ENCODE results near the gene IRS1. TPM values are rescaled to one million over a fixed set of nuclear protein-coding genes. Genes with fewer than 3 reads are reported as not detected.

The IRS1 gene
- total and polyA plus RNA-seq, 7 donors: 2.3 to 29.1 (median 18.5) TPM

DNA sequence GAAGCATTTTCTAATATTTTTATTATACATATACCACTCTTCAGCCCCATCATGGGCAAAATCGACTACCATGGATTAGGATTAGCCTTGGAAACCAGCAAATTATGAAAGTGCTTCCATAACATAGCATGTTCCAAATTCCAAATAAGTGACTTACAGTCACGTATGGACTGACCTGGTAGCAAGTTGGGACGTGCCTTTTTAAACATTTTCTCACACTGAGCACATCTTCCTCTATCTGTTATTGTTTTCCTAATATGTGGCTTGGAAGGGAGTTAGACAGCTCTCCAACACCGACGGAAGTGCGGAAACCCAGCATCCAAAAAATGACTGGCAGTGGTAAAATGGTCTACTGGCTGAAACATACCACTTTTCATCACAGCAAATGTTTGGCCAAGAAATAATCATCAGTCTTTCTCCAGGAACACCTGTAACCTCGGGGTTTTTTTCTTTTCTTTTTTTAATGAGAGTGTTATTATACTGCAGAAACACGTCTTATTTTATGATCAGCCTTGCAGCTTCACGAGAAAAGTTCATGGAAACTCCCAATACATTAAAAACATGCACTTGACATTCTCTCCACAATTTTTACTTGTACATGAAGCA, 107.0 kb downstream of the IRS1 start:
- peaks cover 2 to 22% (median 12%) of the 10 kb centered on the region in 4 donors for H3K4me1 ChIP-seq
- H3K36me3 ChIP-seq: no peaks in the 10 kb centered on the region
- TF ChIP-seq EP300 (IDR thresholded peaks at IDR 0.05): no peak
- no peak for TF ChIP-seq POLR2A (IDR thresholded peaks at IDR 0.05)
- TF ChIP-seq, protein P1, sequence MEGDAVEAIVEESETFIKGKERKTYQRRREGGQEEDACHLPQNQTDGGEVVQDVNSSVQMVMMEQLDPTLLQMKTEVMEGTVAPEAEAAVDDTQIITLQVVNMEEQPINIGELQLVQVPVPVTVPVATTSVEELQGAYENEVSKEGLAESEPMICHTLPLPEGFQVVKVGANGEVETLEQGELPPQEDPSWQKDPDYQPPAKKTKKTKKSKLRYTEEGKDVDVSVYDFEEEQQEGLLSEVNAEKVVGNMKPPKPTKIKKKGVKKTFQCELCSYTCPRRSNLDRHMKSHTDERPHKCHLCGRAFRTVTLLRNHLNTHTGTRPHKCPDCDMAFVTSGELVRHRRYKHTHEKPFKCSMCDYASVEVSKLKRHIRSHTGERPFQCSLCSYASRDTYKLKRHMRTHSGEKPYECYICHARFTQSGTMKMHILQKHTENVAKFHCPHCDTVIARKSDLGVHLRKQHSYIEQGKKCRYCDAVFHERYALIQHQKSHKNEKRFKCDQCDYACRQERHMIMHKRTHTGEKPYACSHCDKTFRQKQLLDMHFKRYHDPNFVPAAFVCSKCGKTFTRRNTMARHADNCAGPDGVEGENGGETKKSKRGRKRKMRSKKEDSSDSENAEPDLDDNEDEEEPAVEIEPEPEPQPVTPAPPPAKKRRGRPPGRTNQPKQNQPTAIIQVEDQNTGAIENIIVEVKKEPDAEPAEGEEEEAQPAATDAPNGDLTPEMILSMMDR (IDR thresholded peaks at IDR 0.05): no peak
- no peak for TF ChIP-seq POLR2AphosphoS5 (IDR thresholded peaks at IDR 0.05)
- intact Hi-C loops (cut with DNase I): no loop called here
- no peak overlapping the region for H3K27ac ChIP-seq
- H3K9me3 ChIP-seq: no peaks in the 10 kb centered on the region
- WGBS, 2 donors: 86 to 89% methylated on average over 9 of the region's 9 CpGs
- H3K4me3 ChIP-seq: no peak overlapping the region
- DNase-seq: no peak
- no peaks in the 10 kb centered on the region for H3K27me3 ChIP-seq

DNA sequence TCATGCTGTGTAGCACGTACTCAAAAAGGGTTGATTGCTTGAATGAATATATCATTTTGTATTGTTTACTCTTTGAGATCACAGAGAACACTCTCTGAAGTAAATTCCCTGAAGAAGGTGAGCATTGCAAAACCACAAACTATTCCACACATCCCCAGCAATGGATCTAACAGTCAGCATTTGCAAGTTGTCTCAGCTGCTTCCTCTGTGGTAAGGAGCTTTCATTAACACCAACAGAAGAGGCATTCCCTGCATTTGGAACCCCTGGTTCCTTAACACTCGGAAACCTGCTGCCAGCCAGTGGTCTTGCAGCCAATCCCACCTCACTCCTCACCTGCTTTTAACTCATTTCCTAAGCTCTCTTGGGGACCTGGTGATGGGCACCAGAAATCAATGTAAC, 108.4 kb downstream of the IRS1 start:
- H3K9me3 ChIP-seq: no peaks in the 10 kb centered on the region
- intact Hi-C loops (cut with DNase I): no loop called here
- H3K4me1 ChIP-seq: peaks cover 2 to 22% (median 12%) of the 10 kb centered on the region in 4 donors
- no peaks in the 10 kb centered on the region for H3K27me3 ChIP-seq
- TF ChIP-seq, protein P1 (IDR thresholded peaks at IDR 0.05): no peak
- TF ChIP-seq POLR2A (IDR thresholded peaks at IDR 0.05) (no peak), POLR2AphosphoS5 (IDR thresholded peaks at IDR 0.05) (no peak)
- DNase-seq: no peak
- 64 to 68% methylated on average over 2 of the region's 2 CpGs for WGBS, 2 donors
- H3K36me3 ChIP-seq: no peaks in the 10 kb centered on the region
- H3K27ac ChIP-seq: peak overlapping the region in 3 of 4 donors; percentile 6 to 56 (median 39)
- no peak overlapping the region for H3K4me3 ChIP-seq

DNA sequence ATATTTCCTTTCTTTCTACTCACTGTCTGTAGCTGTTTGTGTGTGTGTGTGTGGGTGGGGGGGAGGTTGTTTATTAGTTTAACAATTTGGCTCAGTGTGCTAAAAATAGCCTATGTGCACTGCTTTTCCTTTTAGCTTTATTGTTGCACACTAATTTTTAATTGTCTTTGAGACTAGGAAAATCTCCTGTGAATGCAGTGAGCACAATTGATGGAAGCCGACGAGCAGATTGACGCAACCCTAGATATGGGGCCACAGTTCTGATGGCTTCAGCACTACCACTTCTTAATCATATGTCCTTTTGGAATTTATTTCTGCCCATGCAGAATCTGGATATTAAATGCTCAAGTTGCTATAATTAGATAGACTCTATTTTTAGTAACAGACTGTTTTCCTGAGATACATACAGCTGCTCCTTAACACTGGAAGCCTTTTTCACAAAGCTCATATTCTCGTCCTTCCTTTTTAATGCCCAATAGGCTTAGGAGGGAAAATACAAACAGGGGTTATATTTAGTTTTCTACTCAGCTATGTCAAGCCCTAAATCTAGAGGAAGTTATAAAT, 109.1 kb downstream of the IRS1 start:
- no peaks in the 10 kb centered on the region for H3K36me3 ChIP-seq
- TF ChIP-seq POLR2AphosphoS5 (IDR thresholded peaks at IDR 0.05): no peak
- no peak for TF ChIP-seq POLR2A (IDR thresholded peaks at IDR 0.05)
- TF ChIP-seq, protein P1 (IDR thresholded peaks at IDR 0.05): no peak
- no peak for TF ChIP-seq EP300 (IDR thresholded peaks at IDR 0.05)
- H3K4me3 ChIP-seq: no peak overlapping the region
- intact Hi-C loops (cut with DNase I): no loop called here
- peak overlapping the region in 3 of 4 donors; percentile 6 to 56 (median 39) for H3K27ac ChIP-seq
- no peaks in the 10 kb centered on the region for H3K27me3 ChIP-seq
- WGBS, 2 donors: 45 to 58% methylated on average over 4 of the region's 4 CpGs
- H3K9me3 ChIP-seq: no peaks in the 10 kb centered on the region
- DNase-seq: no peak
- peaks cover 2 to 22% (median 12%) of the 10 kb centered on the region in 4 donors for H3K4me1 ChIP-seq

DNA sequence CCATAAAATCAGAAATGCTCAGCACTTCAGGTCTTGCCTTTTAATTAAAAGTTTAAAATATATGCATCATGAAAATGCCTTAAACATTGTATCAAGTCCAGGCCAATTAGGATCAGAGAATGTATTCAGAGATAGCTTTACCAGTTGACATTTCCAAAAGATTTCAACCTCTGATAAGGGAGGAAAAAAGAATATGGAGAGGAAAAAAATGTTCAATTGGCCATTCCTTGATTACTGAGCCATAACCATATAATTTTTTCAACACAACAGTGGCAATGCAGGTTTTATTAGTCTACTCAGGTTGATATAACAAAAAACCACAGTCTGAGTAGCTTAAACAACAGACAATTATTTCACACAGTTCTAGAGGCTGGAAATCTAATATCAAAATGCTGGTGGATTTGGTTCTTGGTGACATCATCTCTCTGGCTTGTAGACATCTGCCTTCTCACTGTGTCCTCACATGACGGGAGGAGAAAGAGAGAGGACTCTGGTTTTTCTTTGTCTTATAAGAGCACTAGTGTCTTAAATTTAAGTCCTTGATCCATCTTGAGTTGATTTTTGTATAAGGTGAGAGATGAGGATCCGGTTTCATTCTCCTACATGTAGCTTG, 111.9 kb downstream of the IRS1 start:
- intact Hi-C loops (cut with DNase I): no loop called here
- Histone ChIP-seq H3K4me3 (no peak overlapping the region), H3K27ac (no peak overlapping the region), H3K4me1 (peaks cover 2 to 15% (median 11%) of the 10 kb centered on the region in 4 donors), H3K27me3 (no peaks in the 10 kb centered on the region), H3K9me3 (no peaks in the 10 kb centered on the region), H3K36me3 (no peaks in the 10 kb centered on the region)
- WGBS, 2 donors: 91 to 94% methylated on average over 2 of the region's 2 CpGs
- TF ChIP-seq EP300 (IDR thresholded peaks at IDR 0.05): no peak
- TF ChIP-seq POLR2A (IDR thresholded peaks at IDR 0.05): no peak
- TF ChIP-seq, protein P1 (IDR thresholded peaks at IDR 0.05): no peak
- no peak for TF ChIP-seq POLR2AphosphoS5 (IDR thresholded peaks at IDR 0.05)
- DNase-seq: no peak
